ENCODE results near the gene AK9. TPM values are rescaled to one million over a fixed set of nuclear protein-coding genes. Genes with fewer than 3 reads are reported as not detected.

AK9 gene
- polyA plus RNA-seq, 1 donor from 2014 or later = 27.7 TPM

DNA sequence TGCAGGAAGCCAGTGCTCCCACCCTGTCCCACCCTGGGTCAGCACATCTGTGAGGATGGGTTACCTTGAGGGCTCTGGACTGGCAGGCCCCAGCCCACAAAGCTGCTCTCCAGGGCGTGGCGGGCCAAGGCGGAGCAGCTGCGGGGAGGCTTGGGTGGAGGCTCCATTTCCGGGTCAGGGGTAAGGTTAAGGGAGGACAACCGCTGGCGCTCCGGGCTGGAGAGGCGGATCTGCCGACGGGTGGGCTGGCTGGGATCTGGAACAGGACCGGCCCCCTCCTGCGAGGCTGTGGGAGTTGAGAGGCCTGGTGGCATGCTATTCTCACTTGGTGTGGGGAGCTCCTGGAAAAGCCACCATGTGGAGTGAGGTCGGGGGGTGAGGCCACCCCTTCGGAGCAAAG is 244.9 kb downstream of the AK9 start:
- Histone ChIP-seq H3F3A (ENCODE audit: insufficient read depth, low read length, poor library complexity, severe bottlenecking) (no peaks in the 10 kb centered on the region), H2AFZ (ENCODE audit: low read depth, low read length) (no peak overlapping the region), H4K20me1 (ENCODE audit: insufficient read depth) (no peaks in the 10 kb centered on the region), H3K9me2 (ENCODE audit: insufficient read depth, low read length) (no peaks in the 10 kb centered on the region), H3K9ac (ENCODE audit: low read length) (no peak overlapping the region), H3K4me3 (ENCODE audit: low read length) (no peak overlapping the region), H3K9me3 (ENCODE audit: low read length) (no peaks in the 10 kb centered on the region), H3K36me3 (ENCODE audit: insufficient read depth, low read length) (peaks cover 5% of the 10 kb centered on the region), H3K27ac (ENCODE audit: low read length) (no peak overlapping the region), H3K4me2 (ENCODE audit: low read length) (no peak overlapping the region), H3K27me3 (ENCODE audit: insufficient read depth, low read depth, low read length) (no peaks in the 10 kb centered on the region), H3K79me2 (replicated peaks; ENCODE audit: insufficient read depth, low read length) (no peaks in the 10 kb centered on the region)
- TF ChIP-seq, protein P1, sequence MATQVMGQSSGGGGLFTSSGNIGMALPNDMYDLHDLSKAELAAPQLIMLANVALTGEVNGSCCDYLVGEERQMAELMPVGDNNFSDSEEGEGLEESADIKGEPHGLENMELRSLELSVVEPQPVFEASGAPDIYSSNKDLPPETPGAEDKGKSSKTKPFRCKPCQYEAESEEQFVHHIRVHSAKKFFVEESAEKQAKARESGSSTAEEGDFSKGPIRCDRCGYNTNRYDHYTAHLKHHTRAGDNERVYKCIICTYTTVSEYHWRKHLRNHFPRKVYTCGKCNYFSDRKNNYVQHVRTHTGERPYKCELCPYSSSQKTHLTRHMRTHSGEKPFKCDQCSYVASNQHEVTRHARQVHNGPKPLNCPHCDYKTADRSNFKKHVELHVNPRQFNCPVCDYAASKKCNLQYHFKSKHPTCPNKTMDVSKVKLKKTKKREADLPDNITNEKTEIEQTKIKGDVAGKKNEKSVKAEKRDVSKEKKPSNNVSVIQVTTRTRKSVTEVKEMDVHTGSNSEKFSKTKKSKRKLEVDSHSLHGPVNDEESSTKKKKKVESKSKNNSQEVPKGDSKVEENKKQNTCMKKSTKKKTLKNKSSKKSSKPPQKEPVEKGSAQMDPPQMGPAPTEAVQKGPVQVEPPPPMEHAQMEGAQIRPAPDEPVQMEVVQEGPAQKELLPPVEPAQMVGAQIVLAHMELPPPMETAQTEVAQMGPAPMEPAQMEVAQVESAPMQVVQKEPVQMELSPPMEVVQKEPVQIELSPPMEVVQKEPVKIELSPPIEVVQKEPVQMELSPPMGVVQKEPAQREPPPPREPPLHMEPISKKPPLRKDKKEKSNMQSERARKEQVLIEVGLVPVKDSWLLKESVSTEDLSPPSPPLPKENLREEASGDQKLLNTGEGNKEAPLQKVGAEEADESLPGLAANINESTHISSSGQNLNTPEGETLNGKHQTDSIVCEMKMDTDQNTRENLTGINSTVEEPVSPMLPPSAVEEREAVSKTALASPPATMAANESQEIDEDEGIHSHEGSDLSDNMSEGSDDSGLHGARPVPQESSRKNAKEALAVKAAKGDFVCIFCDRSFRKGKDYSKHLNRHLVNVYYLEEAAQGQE (IDR thresholded peaks at IDR 0.05; ENCODE audit: borderline replicate concordance) = no peak
- no peak for TF ChIP-seq MXI1 (conservative IDR thresholded peaks at IDR 0.05; ENCODE audit: poor library complexity, severe bottlenecking)
- TF ChIP-seq, protein P2, sequence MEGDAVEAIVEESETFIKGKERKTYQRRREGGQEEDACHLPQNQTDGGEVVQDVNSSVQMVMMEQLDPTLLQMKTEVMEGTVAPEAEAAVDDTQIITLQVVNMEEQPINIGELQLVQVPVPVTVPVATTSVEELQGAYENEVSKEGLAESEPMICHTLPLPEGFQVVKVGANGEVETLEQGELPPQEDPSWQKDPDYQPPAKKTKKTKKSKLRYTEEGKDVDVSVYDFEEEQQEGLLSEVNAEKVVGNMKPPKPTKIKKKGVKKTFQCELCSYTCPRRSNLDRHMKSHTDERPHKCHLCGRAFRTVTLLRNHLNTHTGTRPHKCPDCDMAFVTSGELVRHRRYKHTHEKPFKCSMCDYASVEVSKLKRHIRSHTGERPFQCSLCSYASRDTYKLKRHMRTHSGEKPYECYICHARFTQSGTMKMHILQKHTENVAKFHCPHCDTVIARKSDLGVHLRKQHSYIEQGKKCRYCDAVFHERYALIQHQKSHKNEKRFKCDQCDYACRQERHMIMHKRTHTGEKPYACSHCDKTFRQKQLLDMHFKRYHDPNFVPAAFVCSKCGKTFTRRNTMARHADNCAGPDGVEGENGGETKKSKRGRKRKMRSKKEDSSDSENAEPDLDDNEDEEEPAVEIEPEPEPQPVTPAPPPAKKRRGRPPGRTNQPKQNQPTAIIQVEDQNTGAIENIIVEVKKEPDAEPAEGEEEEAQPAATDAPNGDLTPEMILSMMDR (IDR thresholded peaks at IDR 0.05; ENCODE audit: poor library complexity, severe bottlenecking) = no peak
- no peak for TF ChIP-seq POLR2AphosphoS5 (IDR thresholded peaks at IDR 0.05)
- no peak for TF ChIP-seq EZH2 (IDR thresholded peaks at IDR 0.05; ENCODE audit: borderline replicate concordance, insufficient read depth, low read length, poor library complexity, severe bottlenecking)
- no peak for TF ChIP-seq EP300 (conservative IDR thresholded peaks at IDR 0.05; ENCODE audit: poor library complexity, severe bottlenecking)
- no peak for TF ChIP-seq SMC3 (conservative IDR thresholded peaks at IDR 0.05; ENCODE audit: poor library complexity)
- TF ChIP-seq RAD21 (conservative IDR thresholded peaks at IDR 0.05) = no peak
- no peak for TF ChIP-seq TAF1 (IDR thresholded peaks at IDR 0.05; ENCODE audit: low read depth)

DNA sequence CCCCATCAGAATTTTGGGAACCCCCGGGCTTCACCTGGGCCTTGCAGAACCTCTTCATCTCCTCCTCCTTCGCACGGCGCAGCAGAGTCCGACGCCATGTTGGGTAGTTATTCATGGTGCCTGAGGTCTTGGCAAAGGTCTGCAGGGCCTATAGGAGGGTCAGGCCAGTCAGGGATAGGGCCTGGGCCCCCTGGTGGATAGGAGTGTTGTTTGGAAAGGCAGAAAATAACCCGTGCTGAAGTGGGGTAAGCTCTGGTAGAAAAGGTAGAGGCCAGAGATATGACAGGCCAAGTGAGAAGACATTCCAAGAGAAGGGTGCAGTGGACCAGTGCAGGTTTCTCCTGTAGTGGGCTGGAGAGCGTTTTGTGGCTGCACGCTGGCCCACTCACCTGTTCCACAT is 245.6 kb downstream of the AK9 start:
- Histone ChIP-seq H3K36me3 (ENCODE audit: insufficient read depth, low read length) (peaks cover 5% of the 10 kb centered on the region), H3K9ac (ENCODE audit: low read length) (no peak overlapping the region), H3K9me3 (ENCODE audit: low read length) (no peaks in the 10 kb centered on the region), H3K9me2 (ENCODE audit: insufficient read depth, low read length) (no peaks in the 10 kb centered on the region), H3F3A (ENCODE audit: insufficient read depth, low read length, poor library complexity, severe bottlenecking) (no peaks in the 10 kb centered on the region), H3K4me2 (ENCODE audit: low read length) (no peak overlapping the region), H4K20me1 (ENCODE audit: insufficient read depth) (no peaks in the 10 kb centered on the region), H3K27ac (ENCODE audit: low read length) (no peak overlapping the region), H3K79me2 (replicated peaks; ENCODE audit: insufficient read depth, low read length) (no peaks in the 10 kb centered on the region), H3K4me3 (ENCODE audit: low read length) (no peak overlapping the region), H2AFZ (ENCODE audit: low read depth, low read length) (no peak overlapping the region), H3K27me3 (ENCODE audit: insufficient read depth, low read depth, low read length) (no peaks in the 10 kb centered on the region)
- TF ChIP-seq, protein P2 (IDR thresholded peaks at IDR 0.05; ENCODE audit: poor library complexity, severe bottlenecking) = no peak

All from neural cell (in vitro differentiated cells).